HepG2 (cell line): ENCODE measurements around the gene C4orf36. TPM values are rescaled to one million over a fixed set of nuclear protein-coding genes. Genes with fewer than 3 reads are reported as not detected.

Experiments
- ARNTL ChIP-seq: sonication (generic); formaldehyde crosslinking; IDR thresholded peaks from 2 replicates; pipeline ENCODE4 v1.4.0; 2020; ENCODE audit warnings: mild to moderate bottlenecking, missing genetic modification reagents
- BRD4 ChIP-seq: sonication (generic); formaldehyde crosslinking; IDR thresholded peaks from 2 replicates; pipeline ENCODE4 v1.4.0; 2020; ENCODE audit warnings: missing genetic modification reagents
- CEBPB ChIP-seq: IDR thresholded peaks from 2 replicates; pipeline ENCODE4 v1.6.1; 2011; ENCODE audit warnings: low read depth, low read length, improper control_type of control experiment, borderline replicate concordance
- FOXM1 ChIP-seq: sonication (generic); formaldehyde crosslinking; IDR thresholded peaks from 2 replicates; pipeline ENCODE4 v1.5.0; 2020; ENCODE audit warnings: missing genetic modification reagents
- GABPB1 ChIP-seq: IDR thresholded peaks from 2 replicates; pipeline ENCODE4 v1.6.1; 2016; ENCODE audit warnings: mild to moderate bottlenecking, missing genetic modification reagents, moderate library complexity, missing compliant biosample characterization
- HES4 ChIP-seq: sonication (generic); formaldehyde crosslinking; IDR thresholded peaks from 2 replicates; pipeline ENCODE4 v1.9.0; 2021; ENCODE audit warnings: mild to moderate bottlenecking, missing genetic modification reagents, borderline replicate concordance
- MIER2 ChIP-seq: IDR thresholded peaks from 2 replicates; pipeline ENCODE4 v1.6.1; 2016; ENCODE audit warnings: missing biosample characterization, missing genetic modification reagents
- NFYB ChIP-seq: sonication (generic); formaldehyde crosslinking; IDR thresholded peaks from 2 replicates; pipeline ENCODE4 v1.4.0; 2020; ENCODE audit warnings: missing genetic modification reagents
- RBFOX2 ChIP-seq: fragments of 200-400 bp; formaldehyde crosslinking; IDR thresholded peaks from 2 replicates; pipeline ENCODE4 v1.6.1; 2017; ENCODE audit warnings: low read depth, mild to moderate bottlenecking, low read length
- REL ChIP-seq: sonication (generic); formaldehyde crosslinking; conservative IDR thresholded peaks from 2 replicates; pipeline ENCODE4 v1.8.0; 2022; ENCODE audit warnings: mild to moderate bottlenecking, missing genetic modification reagents, moderate library complexity
- RELA ChIP-seq: sonication (generic); formaldehyde crosslinking; IDR thresholded peaks from 2 replicates; pipeline ENCODE4 v1.4.0; 2020; ENCODE audit warnings: missing genetic modification reagents
- SAP130 ChIP-seq: IDR thresholded peaks from 2 replicates; pipeline ENCODE4 v1.6.1; 2016; ENCODE audit warnings: low read depth
- ZNF549 ChIP-seq: sonication (generic); formaldehyde crosslinking; IDR thresholded peaks from 2 replicates; pipeline ENCODE4 v1.5.0; 2020; ENCODE audit warnings: missing genetic modification reagents
- ZNF652 ChIP-seq: IDR thresholded peaks from 2 replicates; pipeline ENCODE4 v1.6.1; 2016; ENCODE audit warnings: low read depth, borderline replicate concordance
- ZNF720 ChIP-seq: sonication (generic); formaldehyde crosslinking; IDR thresholded peaks from 2 replicates; pipeline ENCODE4 v1.4.0; 2020; ENCODE audit warnings: missing genetic modification reagents
- ZNF775 ChIP-seq: sonication (generic); formaldehyde crosslinking; IDR thresholded peaks from 2 replicates; pipeline ENCODE4 v1.4.0; 2020; ENCODE audit warnings: missing genetic modification reagents, mild to moderate bottlenecking, moderate library complexity, borderline replicate concordance
- ZNF776 ChIP-seq: sonication (generic); formaldehyde crosslinking; IDR thresholded peaks from 2 replicates; pipeline ENCODE4 v1.4.0; 2020; ENCODE audit warnings: mild to moderate bottlenecking, missing genetic modification reagents
- ZXDC ChIP-seq: sonication (generic); formaldehyde crosslinking; IDR thresholded peaks from 2 replicates; pipeline ENCODE4 v1.5.0; 2020; ENCODE audit warnings: mild to moderate bottlenecking, missing genetic modification reagents
- polyA plus RNA-seq, 8 experiments: library from polyadenylated mRNA; depleted of rRNA in 3 of 8; stranded (reverse) in 7 of 8; unstranded in 1 of 8; fragments of >200 nt; fragmentation: Illumina TruSeq in 4 of 8; extraction: Trizol in 4 of 8; gene quantifications; 2 replicates each; pipeline versions ENCODE4 v1.2.1 to v1.2.3, GENCODE V29; 2011 to 2016; ENCODE audit warnings: low read depth in 4 of 8, missing spikeins in 1 of 8, mixed read lengths in 1 of 8; ENCODE audit not compliant: insufficient read depth in 1 of 8
- total RNA-seq, 5 experiments: library from RNA; depleted of rRNA; stranded (reverse); fragments of >200 nt; fragmentation: Illumina TruSeq; extraction: Trizol; gene quantifications; 2 replicates each; pipeline ENCODE4 v1.2.3, GENCODE V29; 2016; ENCODE audit warnings: low read depth in 1 of 5
- TF ChIP-seq, protein P1 (sequence below): IDR thresholded peaks from 2 replicates; pipeline ENCODE4 v1.6.1; 2016; ENCODE audit warnings: low read depth
- TF ChIP-seq, protein P2 (sequence below): fragments of 450-650 bp; IDR thresholded peaks from 2 replicates; pipeline ENCODE4 v1.6.1; 2017; ENCODE audit warnings: mild to moderate bottlenecking
- TF ChIP-seq, protein P3 (sequence below): sonication (generic); formaldehyde crosslinking; IDR thresholded peaks from 2 replicates; pipeline ENCODE4 v1.5.0; 2020; ENCODE audit warnings: missing genetic modification reagents
- TF ChIP-seq, protein P4 (sequence below): sonication (generic); IDR thresholded peaks from 2 replicates; pipeline ENCODE4 v1.6.1; 2016; ENCODE audit warnings: low read depth, borderline replicate concordance

C4orf36 gene
- total and polyA plus RNA-seq, 2 of the 13 experiments (the other 11 are each of a cell fraction or from before 2014, with no cell fraction given) = 0.63 TPM; not detected in 1

- no peak for TF ChIP-seq MIER2 (CRISPR knock-in tag)
- TF ChIP-seq REL (CRISPR knock-in tag) = peak; percentile 50; the same call in 1 of the 2 replicates
- no peak for TF ChIP-seq ZNF549 (CRISPR knock-in tag)
- TF ChIP-seq, protein P1, sequence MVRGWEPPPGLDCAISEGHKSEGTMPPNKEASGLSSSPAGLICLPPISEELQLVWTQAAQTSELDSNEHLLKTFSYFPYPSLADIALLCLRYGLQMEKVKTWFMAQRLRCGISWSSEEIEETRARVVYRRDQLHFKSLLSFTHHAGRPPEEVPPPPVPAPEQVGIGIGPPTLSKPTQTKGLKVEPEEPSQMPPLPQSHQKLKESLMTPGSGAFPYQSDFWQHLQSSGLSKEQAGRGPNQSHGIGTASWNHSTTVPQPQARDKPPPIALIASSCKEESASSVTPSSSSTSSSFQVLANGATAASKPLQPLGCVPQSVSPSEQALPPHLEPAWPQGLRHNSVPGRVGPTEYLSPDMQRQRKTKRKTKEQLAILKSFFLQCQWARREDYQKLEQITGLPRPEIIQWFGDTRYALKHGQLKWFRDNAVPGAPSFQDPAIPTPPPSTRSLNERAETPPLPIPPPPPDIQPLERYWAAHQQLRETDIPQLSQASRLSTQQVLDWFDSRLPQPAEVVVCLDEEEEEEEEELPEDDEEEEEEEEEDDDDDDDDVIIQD (CRISPR knock-in tag) = no peak
- peak; percentile 75 for TF ChIP-seq GABPB1 (CRISPR knock-in tag)
- 0 out of 2 replicates have a peak, but pooled peaks have one; percentile 56 for TF ChIP-seq ZNF775 (CRISPR knock-in tag)
- peak; percentile 56; the same call in 1 of the 2 replicates for TF ChIP-seq BRD4
- TF ChIP-seq ARNTL (CRISPR knock-in tag) = peak; percentile 67
- peak; percentile 75; the same call in 1 of the 2 replicates for TF ChIP-seq ZNF776
- no peak for TF ChIP-seq CEBPB
- peak; percentile 96 for TF ChIP-seq RBFOX2
- TF ChIP-seq, protein P2, sequence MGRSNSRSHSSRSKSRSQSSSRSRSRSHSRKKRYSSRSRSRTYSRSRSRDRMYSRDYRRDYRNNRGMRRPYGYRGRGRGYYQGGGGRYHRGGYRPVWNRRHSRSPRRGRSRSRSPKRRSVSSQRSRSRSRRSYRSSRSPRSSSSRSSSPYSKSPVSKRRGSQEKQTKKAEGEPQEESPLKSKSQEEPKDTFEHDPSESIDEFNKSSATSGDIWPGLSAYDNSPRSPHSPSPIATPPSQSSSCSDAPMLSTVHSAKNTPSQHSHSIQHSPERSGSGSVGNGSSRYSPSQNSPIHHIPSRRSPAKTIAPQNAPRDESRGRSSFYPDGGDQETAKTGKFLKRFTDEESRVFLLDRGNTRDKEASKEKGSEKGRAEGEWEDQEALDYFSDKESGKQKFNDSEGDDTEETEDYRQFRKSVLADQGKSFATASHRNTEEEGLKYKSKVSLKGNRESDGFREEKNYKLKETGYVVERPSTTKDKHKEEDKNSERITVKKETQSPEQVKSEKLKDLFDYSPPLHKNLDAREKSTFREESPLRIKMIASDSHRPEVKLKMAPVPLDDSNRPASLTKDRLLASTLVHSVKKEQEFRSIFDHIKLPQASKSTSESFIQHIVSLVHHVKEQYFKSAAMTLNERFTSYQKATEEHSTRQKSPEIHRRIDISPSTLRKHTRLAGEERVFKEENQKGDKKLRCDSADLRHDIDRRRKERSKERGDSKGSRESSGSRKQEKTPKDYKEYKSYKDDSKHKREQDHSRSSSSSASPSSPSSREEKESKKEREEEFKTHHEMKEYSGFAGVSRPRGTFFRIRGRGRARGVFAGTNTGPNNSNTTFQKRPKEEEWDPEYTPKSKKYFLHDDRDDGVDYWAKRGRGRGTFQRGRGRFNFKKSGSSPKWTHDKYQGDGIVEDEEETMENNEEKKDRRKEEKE = no peak
- no peak for TF ChIP-seq ZNF720
- TF ChIP-seq RELA (CRISPR knock-in tag) = 0 out of 2 replicates have a peak, but pooled peaks have one; percentile 21
- TF ChIP-seq, protein P3, sequence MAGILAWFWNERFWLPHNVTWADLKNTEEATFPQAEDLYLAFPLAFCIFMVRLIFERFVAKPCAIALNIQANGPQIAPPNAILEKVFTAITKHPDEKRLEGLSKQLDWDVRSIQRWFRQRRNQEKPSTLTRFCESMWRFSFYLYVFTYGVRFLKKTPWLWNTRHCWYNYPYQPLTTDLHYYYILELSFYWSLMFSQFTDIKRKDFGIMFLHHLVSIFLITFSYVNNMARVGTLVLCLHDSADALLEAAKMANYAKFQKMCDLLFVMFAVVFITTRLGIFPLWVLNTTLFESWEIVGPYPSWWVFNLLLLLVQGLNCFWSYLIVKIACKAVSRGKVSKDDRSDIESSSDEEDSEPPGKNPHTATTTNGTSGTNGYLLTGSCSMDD = no peak
- TF ChIP-seq, protein P4, sequence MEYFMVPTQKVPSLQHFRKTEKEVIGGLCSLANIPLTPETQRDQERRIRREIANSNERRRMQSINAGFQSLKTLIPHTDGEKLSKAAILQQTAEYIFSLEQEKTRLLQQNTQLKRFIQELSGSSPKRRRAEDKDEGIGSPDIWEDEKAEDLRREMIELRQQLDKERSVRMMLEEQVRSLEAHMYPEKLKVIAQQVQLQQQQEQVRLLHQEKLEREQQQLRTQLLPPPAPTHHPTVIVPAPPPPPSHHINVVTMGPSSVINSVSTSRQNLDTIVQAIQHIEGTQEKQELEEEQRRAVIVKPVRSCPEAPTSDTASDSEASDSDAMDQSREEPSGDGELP = peak; percentile 13; the same call in 1 of the 2 replicates
- TF ChIP-seq FOXM1 (CRISPR knock-in tag) = no peak
- TF ChIP-seq ZNF652 = no peak
- peak; percentile 74; the same call in 1 of the 2 replicates for TF ChIP-seq ZXDC (CRISPR knock-in tag)
- TF ChIP-seq NFYB (CRISPR knock-in tag) = no peak; the same call in 1 of the 2 replicates
- TF ChIP-seq SAP130 = peak; percentile 88
- TF ChIP-seq HES4 (CRISPR knock-in tag) = peak; percentile 88
Observed at GRCh38 chr4:86934771-86935565, 42.7 kb upstream of the C4orf36 start, which contains the start of gene AFF1 (continued).
